ENCODE measurements around the gene ATRN.

DNA sequence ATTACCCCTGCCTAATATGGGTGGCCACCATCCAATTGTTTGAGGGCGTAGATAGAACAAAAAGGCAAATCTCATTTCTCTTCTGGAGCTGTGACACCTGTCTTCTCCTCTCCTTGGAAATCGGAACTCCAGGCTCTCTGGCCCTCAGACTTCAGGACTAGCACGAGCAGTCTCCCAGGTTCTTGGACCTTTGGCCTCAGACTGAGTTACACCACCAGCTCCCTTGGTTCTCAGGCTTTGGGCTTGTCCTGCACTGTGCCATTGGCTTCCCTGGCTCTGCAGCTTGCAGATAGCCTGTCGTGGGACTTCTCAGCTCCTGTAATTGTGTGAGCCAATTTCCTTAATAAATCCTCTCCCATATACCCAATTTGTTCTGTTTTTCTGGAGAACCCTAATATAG is 34.3 kb downstream of the ATRN start:
- TF ChIP-seq CTCF (IDR thresholded peaks at IDR 0.05) (no peak), POLR2A (IDR thresholded peaks at IDR 0.05) (no peak), POLR2AphosphoS5 (IDR thresholded peaks at IDR 0.05) (no peak), EP300 (IDR thresholded peaks at IDR 0.05) (no peak)

Data from sigmoid colon (tissue), 4 donors.